Hematopoietic multipotent progenitor cell treated with erythropoietin and hydrocortisone succinate and interleukin-3 and kit ligand, for 17 days (in vitro differentiated cells): ENCODE results near the gene DGCR8.

Experiments used
- DNase-seq: peaks from one replicate; pipeline ENCODE4 v3.0.0-alpha.2; 2015; ENCODE audit warnings: low spot score

DGCR8 gene

DNA sequence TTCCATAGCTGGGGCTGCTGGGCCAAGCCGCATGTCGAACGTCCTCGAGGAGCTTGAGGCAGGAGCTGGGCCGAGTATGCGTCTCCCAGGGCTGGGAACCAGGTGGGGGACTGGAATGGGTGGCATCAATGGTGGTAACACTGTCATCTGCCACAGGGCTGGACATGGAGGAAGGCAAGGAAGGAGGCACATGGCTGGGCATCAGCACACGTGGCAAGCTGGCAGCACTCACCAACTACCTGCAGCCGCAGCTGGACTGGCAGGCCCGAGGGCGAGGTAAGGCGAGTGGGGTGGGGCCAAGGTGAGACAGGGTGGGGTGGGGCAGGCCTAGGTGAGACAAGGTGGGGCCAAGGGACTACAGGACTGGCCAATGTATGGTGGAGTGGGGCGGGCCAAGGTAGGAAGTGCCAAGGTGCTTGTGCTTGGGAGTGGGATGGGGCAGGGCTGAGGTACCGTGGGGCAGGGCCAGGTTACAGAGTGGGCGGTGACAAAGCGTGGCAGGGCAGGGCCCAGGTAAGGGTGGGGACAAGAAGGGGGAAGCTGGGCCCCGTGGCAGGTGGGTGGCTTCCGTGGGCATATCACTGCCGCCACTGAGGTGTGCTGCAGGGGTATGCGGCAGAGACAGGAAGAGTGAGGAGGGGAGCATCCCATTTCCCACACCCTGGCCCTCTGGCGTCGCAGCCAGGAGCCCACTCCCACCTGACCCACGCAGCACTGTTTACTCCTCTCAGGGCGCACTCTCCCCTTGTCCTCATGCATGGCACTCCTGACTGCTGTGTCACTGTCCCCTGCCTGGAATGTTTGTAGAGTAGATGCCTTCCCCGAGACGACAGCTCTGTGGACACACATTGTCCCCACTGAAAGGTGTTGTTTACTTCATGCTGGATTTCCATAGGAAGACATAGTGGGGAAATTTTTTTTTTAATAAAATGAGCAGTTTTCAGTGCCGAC, 27.5 kb upstream of the DGCR8 start:
- no peak for DNase-seq

GRCh38 chr22:20053407-20054033, 26.5 kb upstream of the DGCR8 start:
- DNase-seq = no peak

- DNase-seq = no peak
Observed at GRCh38 chr22:20054034-20054427, 26.0 kb upstream of the DGCR8 start.

- no peak for DNase-seq
Observed at GRCh38 chr22:20054485-20054884, 25.6 kb upstream of the DGCR8 start.

- no peak for DNase-seq
Observed at GRCh38 chr22:20055144-20055543, 24.9 kb upstream of the DGCR8 start.

GRCh38 chr22:20055654-20056053, 24.4 kb upstream of the DGCR8 start:
- no peak for DNase-seq

- DNase-seq = no peak
Observed at GRCh38 chr22:20056161-20056560, 23.9 kb upstream of the DGCR8 start.

GRCh38 chr22:20056696-20057386, 23.2 kb upstream of the DGCR8 start:
- DNase-seq = no peak

DNA sequence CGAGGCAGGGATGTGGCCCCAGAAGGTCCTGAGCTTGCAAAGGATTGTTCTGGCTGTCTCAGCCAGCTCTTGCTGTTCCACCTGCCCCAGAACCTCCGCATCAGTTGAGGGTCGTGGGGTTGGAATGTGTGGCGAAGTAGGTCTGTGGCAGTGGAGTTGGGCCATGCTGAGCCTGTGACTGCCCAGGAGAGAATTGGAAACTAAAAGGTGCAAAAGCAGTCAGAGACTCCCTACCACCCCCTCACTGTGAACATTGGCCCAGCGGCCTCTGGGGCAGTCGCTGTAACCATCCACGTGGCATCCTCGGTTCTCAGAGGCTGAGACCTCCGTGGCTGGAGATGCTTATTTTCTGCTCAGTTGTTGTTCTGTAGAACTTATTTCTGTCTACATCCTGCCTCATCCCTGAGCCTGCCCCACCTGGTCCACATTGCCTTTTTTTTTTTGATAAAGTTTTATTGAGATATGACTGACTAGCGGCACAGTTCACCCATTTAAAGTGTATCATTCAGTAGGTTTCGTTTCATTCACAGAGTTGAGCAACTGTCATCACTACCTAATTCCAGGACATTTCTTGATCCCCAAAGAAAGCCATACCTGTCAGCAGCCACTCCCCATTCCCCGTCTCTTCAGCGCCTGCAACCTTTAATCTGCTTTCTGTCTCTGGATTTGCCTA, 22.3 kb upstream of the DGCR8 start:
- DNase-seq = no peak

DNA sequence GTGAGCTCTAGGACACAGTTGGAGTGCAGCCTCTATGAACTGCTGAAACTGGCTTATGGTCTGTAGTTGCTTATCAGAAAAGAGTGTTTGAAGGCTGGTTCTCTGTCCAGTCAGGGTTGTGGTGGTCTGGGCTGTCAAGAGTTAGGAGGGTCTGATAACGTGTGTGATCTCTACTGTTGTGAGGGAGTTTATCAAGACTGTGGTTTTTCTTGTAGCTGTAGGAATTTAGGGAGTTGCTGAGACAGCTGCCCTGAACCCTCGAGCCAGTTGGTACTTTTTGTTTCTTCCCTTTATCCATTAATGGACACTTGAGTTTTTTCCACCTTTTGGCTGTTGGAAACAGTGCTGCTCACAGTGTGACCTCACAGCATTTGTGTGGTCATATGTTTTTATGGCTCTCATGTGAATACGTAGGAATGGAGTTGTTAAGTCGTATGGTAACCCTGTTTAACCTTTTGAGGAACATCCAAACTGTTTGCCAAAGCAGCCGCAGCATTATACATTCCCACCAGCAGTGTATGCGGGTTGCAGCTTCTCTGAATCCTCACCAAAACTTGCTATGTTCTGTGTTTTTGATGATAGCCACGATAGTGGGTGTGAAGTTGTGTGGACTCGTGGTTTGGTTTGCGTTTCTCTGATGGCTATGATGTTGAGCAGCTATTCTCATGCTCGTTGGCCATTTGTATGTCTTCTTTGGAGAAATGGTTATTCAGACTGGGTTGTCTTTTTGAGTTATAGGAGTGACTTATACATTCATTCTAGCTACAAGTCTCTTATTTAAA, 20.9 kb upstream of the DGCR8 start:
- DNase-seq = no peak

- DNase-seq = no peak
Observed at GRCh38 chr22:20060700-20061480, 19.2 kb upstream of the DGCR8 start.

DNA sequence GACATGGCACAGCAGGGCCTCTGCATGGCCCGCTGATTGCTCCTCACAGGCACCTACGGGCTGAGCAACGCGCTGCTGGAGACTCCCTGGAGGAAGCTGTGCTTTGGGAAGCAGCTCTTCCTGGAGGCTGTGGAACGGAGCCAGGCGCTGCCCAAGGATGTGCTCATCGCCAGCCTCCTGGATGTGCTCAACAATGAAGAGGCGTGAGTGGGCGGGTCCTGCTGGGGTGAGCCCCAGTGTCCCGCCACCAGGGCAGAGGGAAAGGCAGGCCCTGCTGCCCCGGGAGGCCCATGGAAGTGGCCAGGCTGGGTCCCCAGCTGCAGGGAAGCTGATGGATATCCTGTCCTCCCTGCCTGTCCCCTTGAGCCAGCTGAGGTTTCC, 18.6 kb upstream of the DGCR8 start:
- DNase-seq = no peak

DNA sequence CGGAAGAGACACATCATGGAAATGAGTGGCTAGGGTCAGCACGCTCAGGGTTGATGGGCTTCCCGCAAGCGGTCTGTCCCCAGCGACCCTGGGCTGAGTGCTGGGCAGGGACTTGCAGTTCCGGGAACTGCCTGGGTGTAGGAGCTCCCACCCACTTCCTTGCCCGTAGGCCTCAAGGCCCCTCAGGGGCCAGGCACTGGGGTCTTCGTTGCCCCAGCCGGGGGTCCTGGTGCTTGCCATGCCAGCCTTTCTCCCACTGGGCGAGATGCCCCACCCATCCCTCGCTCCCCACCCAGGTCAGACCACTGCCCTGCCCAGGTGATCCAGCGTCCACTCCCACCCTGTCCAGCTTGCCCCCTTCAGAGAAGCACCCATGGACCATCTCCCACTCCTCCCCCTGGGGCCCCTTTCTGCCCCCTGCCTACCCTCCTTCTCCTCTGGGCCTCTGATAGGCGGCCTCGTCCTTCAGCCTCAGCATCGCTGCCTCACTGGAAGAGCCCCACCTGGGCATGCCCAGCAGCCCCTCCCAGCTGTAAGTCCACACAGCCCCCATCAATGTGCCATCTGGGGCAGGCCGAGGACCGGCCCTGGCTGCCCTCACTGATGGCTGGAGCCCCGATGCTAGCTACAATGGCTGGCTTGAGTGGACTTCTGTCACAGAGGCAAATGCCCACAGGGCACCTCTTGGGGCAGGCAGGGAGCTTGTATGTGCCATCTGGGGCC, 17.8 kb upstream of the DGCR8 start:
- no peak for DNase-seq

GRCh38 chr22:20062766-20063083, 17.3 kb upstream of the DGCR8 start:
- DNase-seq = no peak

DNA sequence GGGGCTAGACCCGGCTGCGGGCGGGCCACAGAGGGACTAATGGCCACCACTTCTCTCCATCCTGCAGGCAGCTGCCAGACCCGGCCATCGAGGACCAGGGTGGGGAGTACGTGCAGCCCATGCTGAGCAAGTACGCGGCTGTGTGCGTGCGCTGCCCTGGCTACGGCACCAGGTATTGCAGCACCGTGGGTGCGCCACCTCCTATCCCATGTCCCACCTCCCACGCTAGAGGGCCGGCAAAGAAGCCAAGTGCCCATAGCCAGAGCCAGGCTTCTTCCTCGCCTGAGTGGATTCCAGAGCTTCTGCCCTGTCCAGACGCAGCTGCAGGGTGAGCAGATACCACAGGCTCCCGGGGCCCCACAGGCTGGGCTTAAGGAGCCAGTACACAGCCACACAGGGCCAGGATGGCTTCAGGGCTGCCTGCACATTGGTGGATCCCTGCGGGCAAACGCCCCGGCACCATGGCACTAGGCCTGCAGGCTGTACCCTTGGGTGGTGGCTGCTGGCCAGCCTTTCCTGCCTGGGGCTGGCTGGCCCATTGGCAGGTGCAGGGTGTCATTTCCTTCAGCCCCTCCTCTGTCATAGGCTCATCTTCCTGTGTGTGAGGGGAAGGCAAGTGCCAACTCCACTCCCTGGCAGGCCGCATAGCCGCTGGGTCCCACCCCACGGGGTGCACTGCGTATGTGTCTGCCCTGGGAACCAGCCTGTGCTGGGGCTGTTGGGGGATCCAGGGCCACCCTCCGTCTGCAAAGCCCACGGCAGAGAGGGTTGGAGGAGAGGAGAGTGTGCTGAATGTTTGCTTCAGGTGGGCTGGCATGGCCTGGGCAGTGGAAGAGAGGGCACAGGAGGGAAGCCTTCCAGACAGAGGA, 16.5 kb upstream of the DGCR8 start:
- no peak for DNase-seq

DNA sequence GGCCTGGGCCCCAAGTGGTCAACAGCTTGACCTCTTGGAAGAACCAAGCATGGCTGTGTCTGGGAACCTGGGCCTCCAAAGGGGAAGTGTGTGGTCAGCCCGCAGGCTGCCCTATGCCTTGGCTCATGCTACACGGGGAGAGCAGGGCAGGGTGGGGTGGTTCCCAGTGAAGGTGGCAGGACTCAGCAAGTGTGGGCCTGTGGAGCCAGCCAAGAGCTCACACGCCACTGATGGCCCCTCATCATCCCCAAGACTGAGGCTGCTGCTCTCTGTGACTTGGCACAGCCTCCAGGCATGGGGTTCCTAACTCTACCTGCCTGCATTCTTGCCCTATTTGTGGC, 15.9 kb upstream of the DGCR8 start:
- no peak for DNase-seq

GRCh38 chr22:20064545-20065262, 15.3 kb upstream of the DGCR8 start:
- DNase-seq = no peak

- DNase-seq = no peak
Observed at GRCh38 chr22:20065896-20066616, 14.0 kb upstream of the DGCR8 start.
